ENCODE data around the gene UBASH3B. TPM values are rescaled to one million over a fixed set of nuclear protein-coding genes. Genes with fewer than 3 reads are reported as not detected.
"Not testable (repeated sequence)": the region's sequence is repeated elsewhere in the genome, so short reads cannot be mapped to it uniquely, and the experiment has no call there.

UBASH3B gene
- total and polyA plus RNA-seq, 9 donors, result 3.8 to 11.1 (median 4.5) TPM

DNA sequence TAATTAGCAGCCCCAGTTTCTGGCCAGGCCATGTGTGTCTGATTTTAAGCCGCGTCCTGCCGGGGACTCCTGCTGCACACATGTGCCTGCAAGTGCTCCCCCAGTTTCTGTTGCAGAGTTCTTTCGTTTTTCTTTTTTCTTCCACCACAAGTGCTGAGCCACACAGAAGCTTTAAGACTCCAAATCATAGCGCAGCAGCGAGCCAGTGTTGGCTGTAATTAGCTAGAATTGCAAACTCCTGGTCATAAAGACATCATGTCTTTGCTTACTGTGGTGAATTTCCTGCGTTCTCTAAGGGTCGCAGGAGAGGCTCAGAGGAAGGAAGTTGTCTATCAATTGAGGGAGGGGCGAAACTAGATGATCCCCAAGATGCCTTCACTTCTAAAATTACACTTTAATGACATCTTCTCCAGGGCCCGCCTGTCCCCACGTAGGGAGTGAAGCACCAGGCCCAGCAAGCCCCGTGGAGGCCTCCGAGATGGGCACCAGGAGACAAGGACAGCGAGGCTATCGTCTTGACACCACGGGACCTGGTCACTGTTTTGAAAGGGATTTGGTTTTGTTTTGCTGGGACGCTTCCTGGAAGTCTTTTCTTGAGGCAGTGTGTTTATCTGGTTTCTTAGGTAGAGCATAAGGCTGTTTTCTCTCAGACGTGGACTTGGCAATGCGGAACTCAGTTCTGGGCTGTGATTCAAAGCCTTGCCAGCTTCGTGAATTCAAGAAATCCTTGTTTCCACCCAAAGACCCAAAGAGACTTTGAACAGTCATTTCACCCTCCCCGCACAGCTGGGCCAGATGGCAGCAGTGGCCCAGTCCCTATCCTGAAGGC, 71.8 kb downstream of the UBASH3B start:
- DNase-seq, result peak; percentile 69
- Histone ChIP-seq H3K9me3 (replicated peaks; ENCODE audit: control insufficient read depth, low read depth, low read length) (no peaks in the 10 kb centered on the region), H3K4me1 (ENCODE audit: control insufficient read depth, insufficient read depth, low read length) (peaks cover 26% of the 10 kb centered on the region), H3K36me3 (ENCODE audit: control insufficient read depth, insufficient read depth, low read length) (no peaks in the 10 kb centered on the region), H3K27me3 (ENCODE audit: control insufficient read depth, insufficient read depth, low read length) (no peaks in the 10 kb centered on the region), H3K27ac (ENCODE audit: low read length) (peak overlapping the region; percentile 76), H3K4me3 (ENCODE audit: low read length) (no peak overlapping the region)
- 26% methylated on average over 9 of the region's 21 CpGs for WGBS (ENCODE audit: insufficient coverage)

GRCh38 chr11:122728561-122728960, 73.0 kb downstream of the UBASH3B start:
- H3K27ac ChIP-seq (ENCODE audit: low read length), result no peak overlapping the region

GRCh38 chr11:122729139-122729538, 73.6 kb downstream of the UBASH3B start:
- no peaks in the 10 kb centered on the region for H3K9me3 ChIP-seq (replicated peaks; ENCODE audit: control insufficient read depth, low read depth, low read length)
- H3K27ac ChIP-seq (ENCODE audit: low read length), result no peak overlapping the region
- H3K4me3 ChIP-seq (ENCODE audit: low read length), result no peak overlapping the region
- no peak for DNase-seq
- H3K4me1 ChIP-seq (ENCODE audit: control insufficient read depth, insufficient read depth, low read length), result peaks cover 22% of the 10 kb centered on the region
- no peaks in the 10 kb centered on the region for H3K36me3 ChIP-seq (ENCODE audit: control insufficient read depth, insufficient read depth, low read length)
- 98% methylated on average over 4 of the region's 4 CpGs for WGBS (ENCODE audit: insufficient coverage)
- H3K27me3 ChIP-seq (ENCODE audit: control insufficient read depth, insufficient read depth, low read length), result no peaks in the 10 kb centered on the region

More at GRCh38 chr11:122728561-122728960, 73.0 kb downstream of the UBASH3B start:
- H3K9me3 ChIP-seq (replicated peaks; ENCODE audit: control insufficient read depth, low read depth, low read length), result no peaks in the 10 kb centered on the region
- H3K4me3 ChIP-seq (ENCODE audit: low read length), result no peak overlapping the region
- H3K36me3 ChIP-seq (ENCODE audit: control insufficient read depth, insufficient read depth, low read length), result no peaks in the 10 kb centered on the region
- peaks cover 22% of the 10 kb centered on the region for H3K4me1 ChIP-seq (ENCODE audit: control insufficient read depth, insufficient read depth, low read length)
- no CpG with 5 or more reads among the region's 2 CpGs for WGBS (ENCODE audit: insufficient coverage)
- no peaks in the 10 kb centered on the region for H3K27me3 ChIP-seq (ENCODE audit: control insufficient read depth, insufficient read depth, low read length)
- DNase-seq, result no peak

GRCh38 chr11:122730694-122731093, 75.2 kb downstream of the UBASH3B start:
- peaks cover 20% of the 10 kb centered on the region for H3K4me1 ChIP-seq (ENCODE audit: control insufficient read depth, insufficient read depth, low read length)
- not testable (repeated sequence) for DNase-seq; H3K4me3 ChIP-seq (ENCODE audit: low read length); H3K27me3 ChIP-seq (ENCODE audit: control insufficient read depth, insufficient read depth, low read length); H3K27ac ChIP-seq (ENCODE audit: low read length); H3K9me3 ChIP-seq (replicated peaks; ENCODE audit: control insufficient read depth, low read depth, low read length); H3K36me3 ChIP-seq (ENCODE audit: control insufficient read depth, insufficient read depth, low read length)
- 99% methylated on average over 5 of the region's 8 CpGs for WGBS (ENCODE audit: insufficient coverage)

DNA sequence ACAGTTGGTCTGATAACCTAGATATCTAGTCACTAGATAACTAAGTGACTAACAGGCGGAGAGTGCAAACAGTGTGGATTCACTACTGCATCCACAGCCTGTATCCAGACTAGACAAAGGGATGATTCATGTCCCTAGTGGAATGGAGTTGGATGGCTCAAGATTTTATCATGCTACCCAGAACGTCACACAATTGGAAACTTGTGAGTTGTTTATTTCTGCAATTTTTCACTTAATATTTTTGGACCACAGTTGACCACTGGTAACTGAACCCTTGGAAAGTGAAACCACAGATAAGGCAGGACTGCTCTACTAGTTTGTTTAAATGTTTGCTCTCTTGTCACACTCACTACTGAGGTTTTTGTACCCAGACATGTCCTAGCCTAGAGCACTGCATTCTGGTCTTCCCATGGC, 76.0 kb downstream of the UBASH3B start:
- Histone ChIP-seq H3K4me1 (ENCODE audit: control insufficient read depth, insufficient read depth, low read length) (peaks cover 20% of the 10 kb centered on the region), H3K27ac (ENCODE audit: low read length) (no peak overlapping the region), H3K27me3 (ENCODE audit: control insufficient read depth, insufficient read depth, low read length) (no peaks in the 10 kb centered on the region), H3K36me3 (ENCODE audit: control insufficient read depth, insufficient read depth, low read length) (no peaks in the 10 kb centered on the region), H3K9me3 (replicated peaks; ENCODE audit: control insufficient read depth, low read depth, low read length) (no peaks in the 10 kb centered on the region), H3K4me3 (ENCODE audit: low read length) (no peak overlapping the region)
- peak; percentile 42 for DNase-seq
- no CpG with 5 or more reads among the region's 2 CpGs for WGBS (ENCODE audit: insufficient coverage)

DNA sequence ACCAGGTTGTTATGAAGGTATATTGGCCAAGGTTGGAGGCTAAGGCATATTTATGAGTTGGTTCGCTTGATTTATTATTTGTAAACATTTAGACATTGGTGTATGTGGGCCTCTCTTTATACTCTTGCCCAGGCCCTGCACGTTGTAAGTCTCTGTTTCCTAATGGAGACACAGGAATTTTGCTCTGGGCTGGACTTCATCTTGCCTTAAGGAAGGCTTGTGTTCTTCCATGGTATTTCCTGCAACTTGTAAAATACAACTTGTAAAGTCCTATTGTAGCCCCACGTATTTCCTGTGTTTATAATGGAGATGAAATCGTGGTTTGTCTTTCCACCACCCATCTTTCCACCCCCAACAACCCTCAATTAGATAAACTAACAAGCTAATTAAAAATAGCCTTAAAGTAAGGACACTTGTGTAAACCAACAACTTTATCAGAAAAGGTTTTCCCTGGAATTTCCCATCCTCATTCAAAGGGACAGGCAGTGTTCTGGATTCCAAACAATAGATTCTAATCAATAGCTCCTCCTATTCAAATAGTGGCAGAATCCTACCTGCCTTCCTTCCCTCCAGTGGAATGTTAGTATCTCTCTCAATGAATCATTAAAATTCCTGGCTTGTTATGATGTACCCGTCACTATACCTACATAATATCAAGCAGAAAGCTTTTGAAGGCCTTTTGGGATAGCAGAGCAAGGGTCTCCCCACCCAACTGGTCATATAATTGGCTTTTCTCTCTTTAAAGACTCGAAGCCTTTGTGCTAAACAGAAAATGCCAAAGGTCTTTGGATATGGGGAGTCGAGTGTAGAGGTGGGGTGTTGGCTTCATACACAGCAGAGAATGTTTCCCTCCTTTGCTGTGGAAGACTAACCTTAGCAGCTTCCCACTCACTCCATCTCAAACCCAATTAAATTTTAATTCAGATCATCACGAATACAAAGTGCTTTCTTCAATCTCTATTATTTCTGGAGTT, 77.1 kb downstream of the UBASH3B start:
- Histone ChIP-seq H3K27ac (ENCODE audit: low read length) (peak overlapping the region; percentile 20), H3K27me3 (ENCODE audit: control insufficient read depth, insufficient read depth, low read length) (peaks cover 2% of the 10 kb centered on the region), H3K4me3 (ENCODE audit: low read length) (no peak overlapping the region), H3K36me3 (ENCODE audit: control insufficient read depth, insufficient read depth, low read length) (no peaks in the 10 kb centered on the region), H3K9me3 (replicated peaks; ENCODE audit: control insufficient read depth, low read depth, low read length) (no peaks in the 10 kb centered on the region), H3K4me1 (ENCODE audit: control insufficient read depth, insufficient read depth, low read length) (peaks cover 12% of the 10 kb centered on the region)
- DNase-seq, result no peak
- WGBS (ENCODE audit: insufficient coverage), result 80% methylated on average over 1 of the region's 8 CpGs

GRCh38 chr11:122733318-122733717, 77.8 kb downstream of the UBASH3B start:
- no peaks in the 10 kb centered on the region for H3K36me3 ChIP-seq (ENCODE audit: control insufficient read depth, insufficient read depth, low read length)
- H3K9me3 ChIP-seq (replicated peaks; ENCODE audit: control insufficient read depth, low read depth, low read length), result no peaks in the 10 kb centered on the region
- H3K27me3 ChIP-seq (ENCODE audit: control insufficient read depth, insufficient read depth, low read length), result peaks cover 2% of the 10 kb centered on the region
- peaks cover 5% of the 10 kb centered on the region for H3K4me1 ChIP-seq (ENCODE audit: control insufficient read depth, insufficient read depth, low read length)
- H3K27ac ChIP-seq (ENCODE audit: low read length), result peak overlapping the region; percentile 20
- DNase-seq, result peak; percentile 77
- no peak overlapping the region for H3K4me3 ChIP-seq (ENCODE audit: low read length)
- WGBS (ENCODE audit: insufficient coverage), result no CpG with 5 or more reads among the region's 4 CpGs

DNA sequence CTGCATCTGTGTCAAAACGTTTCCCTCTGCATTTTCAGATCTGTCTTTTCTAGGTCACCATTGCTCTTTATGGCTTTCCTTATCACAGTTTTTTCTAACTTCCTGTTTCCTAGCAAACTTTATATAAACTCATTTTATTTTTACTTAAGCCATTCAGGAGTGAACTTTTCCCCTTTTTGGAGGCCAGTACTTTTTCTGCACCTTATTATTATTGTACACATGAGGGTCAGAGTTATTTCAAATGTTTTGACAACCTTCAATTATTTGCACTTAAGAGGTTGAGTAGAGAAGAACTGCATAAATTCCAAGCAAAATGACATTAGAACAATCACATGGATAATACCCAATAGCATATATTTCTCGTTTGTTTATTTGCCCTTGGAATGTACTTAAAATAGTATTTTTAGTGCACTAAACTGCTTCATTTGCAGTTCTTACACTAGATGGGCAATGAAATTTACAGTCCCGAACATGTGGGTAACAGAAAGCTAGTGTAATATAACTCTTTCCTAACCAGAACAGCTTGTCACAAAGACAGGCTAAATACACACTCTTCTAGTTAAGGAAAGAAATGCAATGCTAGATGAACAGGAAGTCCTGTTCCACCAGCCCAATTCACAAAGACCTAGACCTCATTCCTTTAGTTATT, 79.5 kb downstream of the UBASH3B start:
- no CpG with 5 or more reads among the region's 3 CpGs for WGBS (ENCODE audit: insufficient coverage)
- Histone ChIP-seq H3K27ac (ENCODE audit: low read length) (no peak overlapping the region), H3K4me1 (ENCODE audit: control insufficient read depth, insufficient read depth, low read length) (peaks cover 5% of the 10 kb centered on the region), H3K4me3 (ENCODE audit: low read length) (no peak overlapping the region), H3K9me3 (replicated peaks; ENCODE audit: control insufficient read depth, low read depth, low read length) (no peaks in the 10 kb centered on the region), H3K27me3 (ENCODE audit: control insufficient read depth, insufficient read depth, low read length) (peaks cover 2% of the 10 kb centered on the region), H3K36me3 (ENCODE audit: control insufficient read depth, insufficient read depth, low read length) (no peaks in the 10 kb centered on the region)
- DNase-seq, result no peak

- Histone ChIP-seq H3K27ac (ENCODE audit: low read length) (no peak overlapping the region), H3K4me1 (ENCODE audit: control insufficient read depth, insufficient read depth, low read length) (peaks cover 24% of the 10 kb centered on the region), H3K27me3 (ENCODE audit: control insufficient read depth, insufficient read depth, low read length) (peaks cover 2% of the 10 kb centered on the region), H3K36me3 (ENCODE audit: control insufficient read depth, insufficient read depth, low read length) (no peaks in the 10 kb centered on the region), H3K9me3 (replicated peaks; ENCODE audit: control insufficient read depth, low read depth, low read length) (no peaks in the 10 kb centered on the region), H3K4me3 (ENCODE audit: low read length) (no peak overlapping the region)
- no peak for DNase-seq
- 67% methylated on average over 3 of the region's 5 CpGs for WGBS (ENCODE audit: insufficient coverage)
Observed at GRCh38 chr11:122737951-122738693, 82.6 kb downstream of the UBASH3B start.

Data from muscle of leg (tissue), 11 donors.